ENCODE results near the gene IL12A.

Gene IL12A

DNA sequence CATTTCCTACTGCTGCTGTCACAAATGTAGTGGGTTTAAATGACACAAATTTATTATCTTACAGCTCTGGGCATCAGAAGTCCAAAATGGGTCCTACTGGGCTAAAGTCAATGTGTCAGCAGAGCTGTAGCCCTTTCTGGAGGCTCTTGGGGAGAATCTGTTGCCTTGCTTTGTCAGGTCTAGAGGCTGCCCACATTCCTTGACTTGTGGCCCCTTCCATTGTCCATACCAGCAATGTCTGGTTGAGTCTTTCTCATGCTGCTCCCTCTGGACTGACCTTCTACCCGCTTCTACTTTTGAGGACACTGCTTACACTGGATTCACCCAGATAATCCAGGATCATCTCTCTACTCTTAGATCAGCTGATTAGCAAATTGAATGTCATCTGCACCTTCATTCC is 3.0 kb downstream of the IL12A start:
- TF ChIP-seq, protein P1, sequence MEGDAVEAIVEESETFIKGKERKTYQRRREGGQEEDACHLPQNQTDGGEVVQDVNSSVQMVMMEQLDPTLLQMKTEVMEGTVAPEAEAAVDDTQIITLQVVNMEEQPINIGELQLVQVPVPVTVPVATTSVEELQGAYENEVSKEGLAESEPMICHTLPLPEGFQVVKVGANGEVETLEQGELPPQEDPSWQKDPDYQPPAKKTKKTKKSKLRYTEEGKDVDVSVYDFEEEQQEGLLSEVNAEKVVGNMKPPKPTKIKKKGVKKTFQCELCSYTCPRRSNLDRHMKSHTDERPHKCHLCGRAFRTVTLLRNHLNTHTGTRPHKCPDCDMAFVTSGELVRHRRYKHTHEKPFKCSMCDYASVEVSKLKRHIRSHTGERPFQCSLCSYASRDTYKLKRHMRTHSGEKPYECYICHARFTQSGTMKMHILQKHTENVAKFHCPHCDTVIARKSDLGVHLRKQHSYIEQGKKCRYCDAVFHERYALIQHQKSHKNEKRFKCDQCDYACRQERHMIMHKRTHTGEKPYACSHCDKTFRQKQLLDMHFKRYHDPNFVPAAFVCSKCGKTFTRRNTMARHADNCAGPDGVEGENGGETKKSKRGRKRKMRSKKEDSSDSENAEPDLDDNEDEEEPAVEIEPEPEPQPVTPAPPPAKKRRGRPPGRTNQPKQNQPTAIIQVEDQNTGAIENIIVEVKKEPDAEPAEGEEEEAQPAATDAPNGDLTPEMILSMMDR (IDR thresholded peaks at IDR 0.05; ENCODE audit: low read depth, low read length, missing control alignments): no peak
- no peak overlapping the region for H3K4me3 ChIP-seq (replicated peaks; ENCODE audit: low read depth, low read length)
- DNase-seq (ENCODE audit: extremely low read depth, low read depth): no peak

DNA sequence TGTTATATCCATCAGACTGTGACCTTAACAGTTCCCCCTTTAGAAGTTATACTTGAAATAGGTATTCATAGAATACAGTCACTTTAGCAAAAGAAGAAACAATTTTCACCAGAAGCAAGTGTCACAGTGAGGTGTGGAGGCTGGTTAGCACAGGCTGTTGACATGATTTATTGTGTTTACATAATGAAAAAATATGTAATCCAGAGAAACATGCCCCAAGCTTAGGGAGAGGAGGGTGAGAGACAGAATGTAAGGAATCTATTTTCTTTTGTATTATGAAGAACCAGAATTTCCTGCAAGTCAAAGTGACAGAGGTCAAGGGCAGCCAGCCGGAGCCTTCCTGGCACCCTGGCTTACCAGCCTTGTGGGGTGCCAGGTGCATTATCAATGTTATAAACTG is 4.0 kb downstream of the IL12A start:
- no peak overlapping the region for H3K4me3 ChIP-seq (replicated peaks; ENCODE audit: low read depth, low read length)
- DNase-seq (ENCODE audit: extremely low read depth, low read depth): no peak
- TF ChIP-seq, protein P1 (IDR thresholded peaks at IDR 0.05; ENCODE audit: low read depth, low read length, missing control alignments): no peak

- no peak for DNase-seq (ENCODE audit: extremely low read depth, low read depth)
- no peak overlapping the region for H3K4me3 ChIP-seq (replicated peaks; ENCODE audit: low read depth, low read length)
- TF ChIP-seq, protein P1 (IDR thresholded peaks at IDR 0.05; ENCODE audit: low read depth, low read length, missing control alignments): no peak
These were observed 5.5 kb downstream of the IL12A start for GRCh38 chr3:159994182-159994581.

DNA sequence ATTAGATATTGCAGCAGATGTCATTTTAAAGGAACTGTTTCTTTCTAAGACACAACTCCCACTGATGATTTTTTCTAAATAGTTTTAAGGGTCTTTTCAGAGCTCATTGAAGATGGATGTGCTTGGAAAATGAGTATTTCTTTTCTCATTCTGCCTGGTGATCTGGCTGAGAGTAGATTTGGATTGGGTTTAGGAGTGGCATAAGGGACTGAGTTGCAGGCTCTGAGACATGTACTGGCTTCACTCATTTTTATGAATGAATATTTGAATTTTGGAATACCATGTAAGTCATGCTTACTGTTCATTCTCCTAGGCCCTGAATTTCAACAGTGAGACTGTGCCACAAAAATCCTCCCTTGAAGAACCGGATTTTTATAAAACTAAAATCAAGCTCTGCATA is 6.5 kb downstream of the IL12A start:
- no peak for DNase-seq (ENCODE audit: extremely low read depth, low read depth)
- H3K4me3 ChIP-seq (replicated peaks; ENCODE audit: low read depth, low read length): no peak overlapping the region
- TF ChIP-seq, protein P1 (IDR thresholded peaks at IDR 0.05; ENCODE audit: low read depth, low read length, missing control alignments): no peak

DNA sequence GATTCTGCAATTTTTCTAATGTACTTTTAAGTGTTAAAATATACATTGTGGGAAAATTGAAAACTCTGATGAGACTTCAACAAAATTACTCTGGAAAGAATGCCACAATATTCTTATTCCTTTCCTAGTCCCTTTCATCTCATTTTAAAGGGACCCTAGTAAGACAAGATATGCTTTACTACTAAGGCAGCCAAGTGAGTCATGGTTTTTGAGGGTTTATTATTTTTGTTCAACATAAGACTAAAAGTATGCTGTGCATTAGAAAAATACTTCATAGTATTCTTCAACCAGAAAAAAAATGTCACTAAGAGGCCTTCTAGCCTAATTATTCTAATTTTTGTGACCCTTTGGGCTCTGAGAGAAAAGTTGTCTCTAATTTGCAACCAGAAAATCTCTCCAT is 7.4 kb downstream of the IL12A start:
- H3K4me3 ChIP-seq (replicated peaks; ENCODE audit: low read depth, low read length): no peak overlapping the region
- TF ChIP-seq, protein P1 (IDR thresholded peaks at IDR 0.05; ENCODE audit: low read depth, low read length, missing control alignments): no peak
- no peak for DNase-seq (ENCODE audit: extremely low read depth, low read depth)

- TF ChIP-seq, protein P1 (IDR thresholded peaks at IDR 0.05; ENCODE audit: low read depth, low read length, missing control alignments): no peak
- H3K4me3 ChIP-seq (replicated peaks; ENCODE audit: low read depth, low read length): no peak overlapping the region
- no peak for DNase-seq (ENCODE audit: extremely low read depth, low read depth)
These were observed 8.3 kb downstream of the IL12A start for GRCh38 chr3:159996959-159997358.

GRCh38 chr3:160001148-160001760 is 12.6 kb downstream of the IL12A start:
- DNase-seq (ENCODE audit: extremely low read depth, low read depth): no peak
- no peak overlapping the region for H3K4me3 ChIP-seq (replicated peaks; ENCODE audit: low read depth, low read length)
- TF ChIP-seq, protein P1 (IDR thresholded peaks at IDR 0.05; ENCODE audit: low read depth, low read length, missing control alignments): no peak
